Measurements from ENCODE around the gene GGT7.
"Not testable (repeated sequence)": the region's sequence is repeated elsewhere in the genome, so short reads cannot be mapped to it uniquely, and the experiment has no call there.

GGT7 gene

GRCh38 chr20:34808583-34808982, 64.1 kb downstream of the GGT7 start:
- Histone ChIP-seq H3K4me1 (no peaks in the 10 kb centered on the region; the same call in 1 of the 2 replicates), H3K36me3 (no peaks in the 10 kb centered on the region), H3K4me3 (ENCODE audit: low read depth, low read length) (no peak overlapping the region), H3K27me3 (no peaks in the 10 kb centered on the region), H3K9me3 (no peaks in the 10 kb centered on the region)
- DNase-seq, result no peak
- TF ChIP-seq CTCF (IDR thresholded peaks at IDR 0.05; ENCODE audit: low read depth, low read length), result no peak

GRCh38 chr20:34807944-34808465, 64.7 kb downstream of the GGT7 start:
- not testable (repeated sequence) for DNase-seq; H3K27me3 ChIP-seq; H3K4me3 ChIP-seq (ENCODE audit: low read depth, low read length); H3K4me1 ChIP-seq; H3K36me3 ChIP-seq; H3K9me3 ChIP-seq

- no peaks in the 10 kb centered on the region for H3K36me3 ChIP-seq
Measured at GRCh38 chr20:34806255-34806654, 66.4 kb downstream of the GGT7 start.

GRCh38 chr20:34798871-34799270, 73.8 kb downstream of the GGT7 start:
- no peak for TF ChIP-seq CTCF (IDR thresholded peaks at IDR 0.05; ENCODE audit: low read depth, low read length)
- H3K9me3 ChIP-seq, result no peaks in the 10 kb centered on the region
- no peaks in the 10 kb centered on the region for H3K27me3 ChIP-seq
- H3K36me3 ChIP-seq, result no peaks in the 10 kb centered on the region
- no peaks in the 10 kb centered on the region for H3K4me1 ChIP-seq
- no peak for DNase-seq
- H3K4me3 ChIP-seq (ENCODE audit: low read depth, low read length), result no peak overlapping the region

More at GRCh38 chr20:34806255-34806654, 66.4 kb downstream of the GGT7 start:
- Histone ChIP-seq H3K27me3 (no peaks in the 10 kb centered on the region), H3K4me3 (ENCODE audit: low read depth, low read length) (no peak overlapping the region), H3K4me1 (no peaks in the 10 kb centered on the region; the same call in 1 of the 2 replicates), H3K9me3 (no peaks in the 10 kb centered on the region)
- TF ChIP-seq CTCF (IDR thresholded peaks at IDR 0.05; ENCODE audit: low read depth, low read length), result no peak
- DNase-seq, result no peak

- Histone ChIP-seq H3K9me3 (no peaks in the 10 kb centered on the region), H3K4me3 (ENCODE audit: low read depth, low read length) (no peak overlapping the region), H3K4me1 (no peaks in the 10 kb centered on the region), H3K27me3 (no peaks in the 10 kb centered on the region), H3K36me3 (no peaks in the 10 kb centered on the region)
- DNase-seq, result no peak
- TF ChIP-seq CTCF (IDR thresholded peaks at IDR 0.05; ENCODE audit: low read depth, low read length), result no peak
Measured at GRCh38 chr20:34798328-34798727, 74.3 kb downstream of the GGT7 start.

GRCh38 chr20:34797012-34797995, 75.4 kb downstream of the GGT7 start:
- no peak for TF ChIP-seq CTCF (IDR thresholded peaks at IDR 0.05; ENCODE audit: low read depth, low read length)
- Histone ChIP-seq H3K4me1 (no peaks in the 10 kb centered on the region), H3K36me3 (no peaks in the 10 kb centered on the region), H3K4me3 (ENCODE audit: low read depth, low read length) (no peak overlapping the region), H3K9me3 (no peaks in the 10 kb centered on the region), H3K27me3 (no peaks in the 10 kb centered on the region)
- DNase-seq, result no peak
